ENCODE measurements around the gene RBM22. TPM values are rescaled to one million over a fixed set of nuclear protein-coding genes. Genes with fewer than 3 reads are reported as not detected.

RBM22 gene
- total RNA-seq, 1 donor: 27.1 TPM

GRCh38 chr5:150642991-150643710, 57.7 kb downstream of the RBM22 start:
- peak overlapping the region; percentile 65 for H3K4me3 ChIP-seq (ENCODE audit: insufficient read depth, low read length)
- H3K4me1 ChIP-seq (ENCODE audit: insufficient read depth, low read length): peaks cover 71% of the 10 kb centered on the region
- H2AFZ ChIP-seq (ENCODE audit: low read length): no peak overlapping the region
- peaks cover 12% of the 10 kb centered on the region for H3K79me2 ChIP-seq (ENCODE audit: insufficient read depth, low read length)
- TF ChIP-seq, protein P1, sequence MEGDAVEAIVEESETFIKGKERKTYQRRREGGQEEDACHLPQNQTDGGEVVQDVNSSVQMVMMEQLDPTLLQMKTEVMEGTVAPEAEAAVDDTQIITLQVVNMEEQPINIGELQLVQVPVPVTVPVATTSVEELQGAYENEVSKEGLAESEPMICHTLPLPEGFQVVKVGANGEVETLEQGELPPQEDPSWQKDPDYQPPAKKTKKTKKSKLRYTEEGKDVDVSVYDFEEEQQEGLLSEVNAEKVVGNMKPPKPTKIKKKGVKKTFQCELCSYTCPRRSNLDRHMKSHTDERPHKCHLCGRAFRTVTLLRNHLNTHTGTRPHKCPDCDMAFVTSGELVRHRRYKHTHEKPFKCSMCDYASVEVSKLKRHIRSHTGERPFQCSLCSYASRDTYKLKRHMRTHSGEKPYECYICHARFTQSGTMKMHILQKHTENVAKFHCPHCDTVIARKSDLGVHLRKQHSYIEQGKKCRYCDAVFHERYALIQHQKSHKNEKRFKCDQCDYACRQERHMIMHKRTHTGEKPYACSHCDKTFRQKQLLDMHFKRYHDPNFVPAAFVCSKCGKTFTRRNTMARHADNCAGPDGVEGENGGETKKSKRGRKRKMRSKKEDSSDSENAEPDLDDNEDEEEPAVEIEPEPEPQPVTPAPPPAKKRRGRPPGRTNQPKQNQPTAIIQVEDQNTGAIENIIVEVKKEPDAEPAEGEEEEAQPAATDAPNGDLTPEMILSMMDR (IDR thresholded peaks at IDR 0.05; ENCODE audit: extremely low read depth, low read depth, low read length): no peak
- no peak for DNase-seq (ENCODE audit: insufficient read length, low spot score, missing footprints)
- peak overlapping the region; percentile 98 for H3K27ac ChIP-seq (ENCODE audit: low read depth, low read length)
- H3K27me3 ChIP-seq (ENCODE audit: insufficient read depth, low read length): no peaks in the 10 kb centered on the region
- H3K36me3 ChIP-seq (ENCODE audit: insufficient read depth, low read length): peaks cover under 1% of the 10 kb centered on the region
- H3K4me2 ChIP-seq (ENCODE audit: insufficient read depth, low read length): peak overlapping the region; percentile 67
- no peaks in the 10 kb centered on the region for H3K9me3 ChIP-seq (ENCODE audit: low read depth, low read length)
- peaks cover 3% of the 10 kb centered on the region for H4K20me1 ChIP-seq (ENCODE audit: insufficient read depth, low read length)

- Histone ChIP-seq H3K9me3 (ENCODE audit: low read depth, low read length) (no peaks in the 10 kb centered on the region), H3K4me2 (ENCODE audit: insufficient read depth, low read length) (peak overlapping the region; percentile 67), H4K20me1 (ENCODE audit: insufficient read depth, low read length) (peaks cover 3% of the 10 kb centered on the region), H3K4me3 (ENCODE audit: insufficient read depth, low read length) (peak overlapping the region; percentile 65), H3K36me3 (ENCODE audit: insufficient read depth, low read length) (no peaks in the 10 kb centered on the region), H3K4me1 (ENCODE audit: insufficient read depth, low read length) (peaks cover 75% of the 10 kb centered on the region), H3K27me3 (ENCODE audit: insufficient read depth, low read length) (no peaks in the 10 kb centered on the region), H3K27ac (ENCODE audit: low read depth, low read length) (peak overlapping the region; percentile 98), H3K79me2 (ENCODE audit: insufficient read depth, low read length) (peaks cover 12% of the 10 kb centered on the region), H2AFZ (ENCODE audit: low read length) (no peak overlapping the region)
- peak; percentile 95 for DNase-seq (ENCODE audit: insufficient read length, low spot score, missing footprints)
- TF ChIP-seq, protein P1 (IDR thresholded peaks at IDR 0.05; ENCODE audit: extremely low read depth, low read depth, low read length): no peak
These were observed 58.3 kb downstream of the RBM22 start for GRCh38 chr5:150642567-150642927.

DNA sequence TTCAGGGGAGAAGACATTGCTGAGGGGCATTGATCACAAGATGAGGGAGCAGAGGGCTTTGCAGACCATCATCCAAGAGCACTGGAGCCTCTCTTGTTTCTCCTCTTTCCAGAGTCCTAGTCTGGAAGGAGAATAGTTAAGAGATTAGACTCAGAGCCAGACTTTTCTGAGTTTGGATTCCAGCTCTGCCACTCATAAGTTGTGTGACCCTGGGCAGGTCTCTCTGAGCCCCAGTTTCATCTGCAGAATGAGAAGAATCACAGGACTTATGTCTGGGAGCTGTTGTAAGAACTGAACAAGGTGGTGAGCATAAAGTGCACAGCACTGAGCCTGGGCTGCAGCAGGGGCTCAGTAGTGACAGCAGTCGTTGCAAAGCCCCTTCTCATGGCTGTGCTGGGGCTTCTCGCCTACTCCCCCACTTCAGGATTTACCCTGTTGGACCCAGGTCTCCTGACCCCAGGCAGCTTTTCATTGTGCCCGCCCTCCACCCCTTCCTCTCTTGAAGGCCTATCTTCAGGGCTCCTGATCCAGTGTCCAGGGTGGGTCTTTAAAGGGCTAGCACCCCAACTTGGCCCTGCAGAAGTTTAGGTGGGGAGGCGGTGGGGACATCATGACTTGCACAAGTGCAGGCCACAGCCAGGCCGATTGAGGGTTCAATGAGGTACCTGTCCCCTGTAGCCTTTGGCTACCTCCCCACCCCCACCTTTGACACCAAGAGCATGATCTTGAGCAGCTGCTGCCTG, 58.9 kb downstream of the RBM22 start:
- Histone ChIP-seq H3K36me3 (ENCODE audit: insufficient read depth, low read length) (no peaks in the 10 kb centered on the region), H3K79me2 (ENCODE audit: insufficient read depth, low read length) (peaks cover 12% of the 10 kb centered on the region), H3K4me2 (ENCODE audit: insufficient read depth, low read length) (peak overlapping the region; percentile 67), H3K4me1 (ENCODE audit: insufficient read depth, low read length) (peaks cover 80% of the 10 kb centered on the region), H3K27ac (ENCODE audit: low read depth, low read length) (peak overlapping the region; percentile 98), H2AFZ (ENCODE audit: low read length) (no peak overlapping the region), H4K20me1 (ENCODE audit: insufficient read depth, low read length) (peaks cover 3% of the 10 kb centered on the region), H3K9me3 (ENCODE audit: low read depth, low read length) (no peaks in the 10 kb centered on the region), H3K4me3 (ENCODE audit: insufficient read depth, low read length) (peak overlapping the region; percentile 65), H3K27me3 (ENCODE audit: insufficient read depth, low read length) (no peaks in the 10 kb centered on the region)
- no peak for DNase-seq (ENCODE audit: insufficient read length, low spot score, missing footprints)
- TF ChIP-seq, protein P1 (IDR thresholded peaks at IDR 0.05; ENCODE audit: extremely low read depth, low read depth, low read length): no peak

DNA sequence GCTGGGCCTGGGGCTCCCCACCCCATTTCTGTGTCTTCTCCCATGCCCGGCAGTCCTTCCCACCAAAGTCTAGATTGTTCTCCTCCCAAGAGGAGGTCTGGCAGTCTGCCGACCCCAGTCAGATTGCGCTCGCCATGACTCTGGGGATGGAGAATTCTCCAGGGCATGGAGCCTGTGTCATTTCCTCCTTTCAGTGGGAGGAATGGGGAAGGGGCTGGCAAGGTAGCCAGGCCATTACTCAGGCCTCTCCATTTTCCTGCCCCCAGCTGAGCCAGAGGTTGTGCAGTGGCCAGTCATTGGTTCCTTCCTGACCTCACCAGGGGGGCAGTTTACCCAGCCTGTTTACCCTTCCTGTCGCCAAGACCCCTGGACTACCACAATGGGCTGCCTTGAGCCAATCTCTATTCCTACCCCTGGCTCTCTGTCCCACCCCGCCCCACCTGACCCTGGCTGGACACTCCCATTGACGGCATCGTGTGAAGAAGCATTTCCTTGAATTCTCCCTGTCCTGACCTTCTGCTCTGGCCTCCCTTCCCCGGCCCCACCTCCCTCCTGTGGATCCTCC, 59.8 kb downstream of the RBM22 start:
- Histone ChIP-seq H3K79me2 (ENCODE audit: insufficient read depth, low read length) (peaks cover 12% of the 10 kb centered on the region), H3K4me1 (ENCODE audit: insufficient read depth, low read length) (peaks cover 89% of the 10 kb centered on the region), H3K27me3 (ENCODE audit: insufficient read depth, low read length) (no peaks in the 10 kb centered on the region), H3K27ac (ENCODE audit: low read depth, low read length) (peak overlapping the region; percentile 98), H3K4me3 (ENCODE audit: insufficient read depth, low read length) (peak overlapping the region; percentile 65), H3K36me3 (ENCODE audit: insufficient read depth, low read length) (no peaks in the 10 kb centered on the region), H3K9me3 (ENCODE audit: low read depth, low read length) (no peaks in the 10 kb centered on the region), H4K20me1 (ENCODE audit: insufficient read depth, low read length) (peaks cover 3% of the 10 kb centered on the region), H2AFZ (ENCODE audit: low read length) (no peak overlapping the region), H3K4me2 (ENCODE audit: insufficient read depth, low read length) (peak overlapping the region; percentile 67)
- DNase-seq (ENCODE audit: insufficient read length, low spot score, missing footprints): peak; percentile 86
- TF ChIP-seq, protein P1 (IDR thresholded peaks at IDR 0.05; ENCODE audit: extremely low read depth, low read depth, low read length): no peak
